ENCODE measurements around the gene CIRBP. TPM values are rescaled to one million over a fixed set of nuclear protein-coding genes. Genes with fewer than 3 reads are reported as not detected.

CIRBP gene
- polyA plus RNA-seq (ENCODE audit: insufficient read length), result 895 TPM
- long read RNA-seq, donor 1, transcript CIRBP-201 (7 exons, 1,328 nt), result major isoform, 153 of 341 reads
- long read RNA-seq, donor 1, transcript CIRBP-245 (2 exons, 1,044 nt), result minor isoform, 20 of 341 reads
- long read RNA-seq, donor 1, transcript CIRBP-234 (4 exons, 587 nt), result minor isoform, 33 of 341 reads
- long read RNA-seq, donor 1, transcript CIRBP-210 (8 exons, 938 nt), result minor isoform, 34 of 341 reads
- long read RNA-seq, donor 1, partial matches to known transcripts, result 41 of 341 reads
- long read RNA-seq, donor 1, other reads (novel, unspliced or antisense), result 26 of 341 reads
- long read RNA-seq, donor 2, transcript CIRBP-201 (7 exons, 1,328 nt), result major isoform, 125 of 333 reads
- long read RNA-seq, donor 2, transcript CIRBP-245 (2 exons, 1,044 nt), result minor isoform, 45 of 333 reads
- long read RNA-seq, donor 2, transcript CIRBP-210 (8 exons, 938 nt), result minor isoform, 44 of 333 reads
- long read RNA-seq, donor 2, transcript CIRBP-246 (6 exons, 1,043 nt), result minor isoform, 23 of 333 reads
- long read RNA-seq, donor 2, partial matches to known transcripts, result 51 of 333 reads
- long read RNA-seq, donor 2, other reads (novel, unspliced or antisense), result 23 of 333 reads
- long read RNA-seq, donor 3, transcript CIRBP-245 (2 exons, 1,044 nt), result minor isoform, 38 of 258 reads
- long read RNA-seq, donor 3, transcript CIRBP-246 (6 exons, 1,043 nt), result minor isoform, 18 of 258 reads
- long read RNA-seq, donor 3, transcript CIRBP-210 (8 exons, 938 nt), result minor isoform, 13 of 258 reads
- long read RNA-seq, donor 3, transcript CIRBP-201 (7 exons, 1,328 nt), result major isoform, 105 of 258 reads
- long read RNA-seq, donor 3, partial matches to known transcripts, result 48 of 258 reads
- long read RNA-seq, donor 3, other reads (novel, unspliced or antisense), result 16 of 258 reads
- long read RNA-seq, donor 4, transcript CIRBP-245 (2 exons, 1,044 nt), result major isoform, 9 of 42 reads
- long read RNA-seq, donor 4, transcript CIRBP-201 (7 exons, 1,328 nt), result minor isoform, 6 of 42 reads
- long read RNA-seq, donor 4, partial matches to known transcripts, result 20 of 42 reads
- long read RNA-seq, donor 4, other reads (novel, unspliced or antisense), result 0 of 42 reads
- long read RNA-seq, donor 5, transcript CIRBP-246 (6 exons, 1,043 nt), result minor isoform, 40 of 483 reads
- long read RNA-seq, donor 5, transcript CIRBP-210 (8 exons, 938 nt), result minor isoform, 27 of 483 reads
- long read RNA-seq, donor 5, transcript CIRBP-201 (7 exons, 1,328 nt), result major isoform, 234 of 483 reads
- long read RNA-seq, donor 5, transcript CIRBP-245 (2 exons, 1,044 nt), result minor isoform, 40 of 483 reads
- long read RNA-seq, donor 5, partial matches to known transcripts, result 53 of 483 reads
- long read RNA-seq, donor 5, other reads (novel, unspliced or antisense), result 58 of 483 reads
- long read RNA-seq, donor 6, transcript CIRBP-210 (8 exons, 938 nt), result minor isoform, 17 of 297 reads
- long read RNA-seq, donor 6, transcript CIRBP-234 (4 exons, 587 nt), result minor isoform, 29 of 297 reads
- long read RNA-seq, donor 6, transcript CIRBP-245 (2 exons, 1,044 nt), result minor isoform, 14 of 297 reads
- long read RNA-seq, donor 6, transcript CIRBP-201 (7 exons, 1,328 nt), result major isoform, 166 of 297 reads
- long read RNA-seq, donor 6, partial matches to known transcripts, result 35 of 297 reads
- long read RNA-seq, donor 6, other reads (novel, unspliced or antisense), result 23 of 297 reads
- long read RNA-seq, donor 7, transcript CIRBP-201 (7 exons, 1,328 nt), result major isoform, 202 of 471 reads
- long read RNA-seq, donor 7, transcript CIRBP-245 (2 exons, 1,044 nt), result minor isoform, 31 of 471 reads
- long read RNA-seq, donor 7, transcript CIRBP-246 (6 exons, 1,043 nt), result minor isoform, 38 of 471 reads
- long read RNA-seq, donor 7, transcript CIRBP-210 (8 exons, 938 nt), result minor isoform, 43 of 471 reads
- long read RNA-seq, donor 7, partial matches to known transcripts, result 68 of 471 reads
- long read RNA-seq, donor 7, other reads (novel, unspliced or antisense), result 50 of 471 reads
- long read RNA-seq, donor 8, transcript CIRBP-210 (8 exons, 938 nt), result minor isoform, 25 of 229 reads
- long read RNA-seq, donor 8, transcript CIRBP-234 (4 exons, 587 nt), result minor isoform, 11 of 229 reads
- long read RNA-seq, donor 8, transcript CIRBP-245 (2 exons, 1,044 nt), result minor isoform, 15 of 229 reads
- long read RNA-seq, donor 8, transcript CIRBP-201 (7 exons, 1,328 nt), result major isoform, 66 of 229 reads
- long read RNA-seq, donor 8, partial matches to known transcripts, result 95 of 229 reads
- long read RNA-seq, donor 8, other reads (novel, unspliced or antisense), result 5 of 229 reads

- DNase-seq, result peak; percentile 99
These were observed at the start of gene CIRBP for GRCh38 chr19:1269065-1269477. Gene CIRBP, plus strand, starts transcription at chr19:1269332. Its CDS starts 1,602 bp downstream, at chr19:1270934.

GRCh38 chr19:1219786-1220476 lies 49.2 kb upstream of the CIRBP start:
- no peak for DNase-seq

- DNase-seq, result no peak
These were observed 48.6 kb upstream of the CIRBP start for GRCh38 chr19:1220477-1220930.

- DNase-seq, result no peak
These were observed 47.9 kb upstream of the CIRBP start for GRCh38 chr19:1220976-1221903.

GRCh38 chr19:1221904-1222255 lies 47.3 kb upstream of the CIRBP start:
- no peak for DNase-seq

- no peak for DNase-seq
These were observed 46.7 kb upstream of the CIRBP start for GRCh38 chr19:1222394-1222793.

GRCh38 chr19:1223018-1223855 lies 45.9 kb upstream of the CIRBP start:
- DNase-seq, result no peak

- DNase-seq, result no peak
These were observed 44.9 kb upstream of the CIRBP start for GRCh38 chr19:1224047-1224825.

- DNase-seq, result no peak
These were observed 44.3 kb upstream of the CIRBP start for GRCh38 chr19:1224847-1225246.

- DNase-seq, result no peak
These were observed 43.5 kb upstream of the CIRBP start for GRCh38 chr19:1225440-1226226.

GRCh38 chr19:1226227-1226518 lies 43.0 kb upstream of the CIRBP start:
- DNase-seq, result no peak

GRCh38 chr19:1226522-1227303 lies 42.4 kb upstream of the CIRBP start:
- DNase-seq, result no peak

- no peak for DNase-seq
These were observed 41.7 kb upstream of the CIRBP start for GRCh38 chr19:1227304-1228054.

Data from left kidney (tissue), 8 donors.